Esophagus (tissue), 2 donors: ENCODE measurements around the gene NOC3L. TPM values are rescaled to one million over a fixed set of nuclear protein-coding genes. Genes with fewer than 3 reads are reported as not detected.
A peak's percentile ranks its signal among the peaks of the same experiment; 100 is the strongest.

Source experiments
- H3K27ac ChIP-seq, 2 donors: one replicate each; pipeline ENCODE4 v1.5.1; 2013; ENCODE audit warnings: low read depth in 2 of 2, mild to moderate bottlenecking in 2 of 2, inconsistent platforms in 1 of 2, low read length in 1 of 2, moderate library complexity in 1 of 2
- H3K27me3 ChIP-seq, 2 donors: one replicate each; pipeline ENCODE4 v1.6.1; 2013; ENCODE audit warnings: low read length in 2 of 2, control low read depth in 1 of 2, mild to moderate bottlenecking in 1 of 2; ENCODE audit not compliant: insufficient read depth in 2 of 2, control insufficient read depth in 1 of 2
- H3K36me3 ChIP-seq, 2 donors: one replicate each; pipeline ENCODE4 v1.6.1; 2013; ENCODE audit warnings: low read length in 1 of 2; ENCODE audit not compliant: control insufficient read depth in 2 of 2, insufficient read depth in 2 of 2
- H3K4me1 ChIP-seq, 2 donors: one replicate each; pipeline ENCODE4 v1.6.1; 2013; ENCODE audit warnings: low read length in 1 of 2; ENCODE audit not compliant: control insufficient read depth in 2 of 2, insufficient read depth in 2 of 2
- H3K4me3 ChIP-seq, 2 donors: one replicate each; pipeline ENCODE4 v1.5.1; 2013; ENCODE audit warnings: low read length in 2 of 2, mild to moderate bottlenecking in 2 of 2, low read depth in 1 of 2, moderate library complexity in 1 of 2
- H3K9me3 ChIP-seq, 2 donors: one replicate each; pipeline ENCODE4 v1.6.1; 2013; ENCODE audit warnings: mild to moderate bottlenecking in 2 of 2, low read depth in 1 of 2, low read length in 1 of 2, moderate library complexity in 1 of 2; ENCODE audit not compliant: control insufficient read depth in 2 of 2, insufficient read depth in 1 of 2
- WGBS, 2 donors: extraction: QIAGEN DNeasy Blood & Tissue Kit; methylation state at CpG; one replicate each; pipeline ENCODE4 v1.1.7; 2013; 5-methylcytosine and 5-hydroxymethylcytosine counted together
- polyA plus RNA-seq, 2 donors: library from polyadenylated mRNA; stranded (reverse); fragments of 200-250 nt; gene quantifications; one replicate each; pipeline ENCODE4 v1.2.3, GENCODE V29; 2013
- donor health status: healthy with polysubstance abuse.
- donor health status: Bipolar disorder and iron deficiency.

NOC3L gene
- polyA plus RNA-seq, result 1 to 10 TPM; 4.8 to 5.3 TPM

GRCh38 chr10:94362360-94363250 is at the start of gene NOC3L:
NOC3L (minus strand) TSS chr10:94362939; CDS start chr10:94362838, 101 bp downstream.
- Histone ChIP-seq H3K9me3 (no peaks in the 10 kb centered on the region), H3K4me1 (no peaks in the 10 kb centered on the region), H3K4me3 (peak within 1 kb of the TSS; percentile 76 to 81), H3K27ac (peak within 1 kb of the TSS; percentile 65 to 90), H3K36me3 (no peaks in the 10 kb centered on the region), H3K27me3 (no peaks in the 10 kb centered on the region)
- WGBS, 2 donors, result 0% methylated on average over 55 of the region's 55 CpGs

- no peaks in the 10 kb centered on the region for H3K4me1 ChIP-seq
- no peaks in the 10 kb centered on the region for H3K9me3 ChIP-seq
- H3K4me3 ChIP-seq, result no peak overlapping the region
- H3K27ac ChIP-seq, result no peak overlapping the region
- H3K36me3 ChIP-seq, result no peaks in the 10 kb centered on the region
- no peaks in the 10 kb centered on the region for H3K27me3 ChIP-seq
- 68 to 73% methylated on average over 3 of the region's 3 CpGs for WGBS, 2 donors
Measured at GRCh38 chr10:94412449-94412848, 49.7 kb upstream of the NOC3L start.

- H3K27ac ChIP-seq, result no peak overlapping the region
- WGBS, 2 donors, result 94 to 97% methylated on average over 3 of the region's 3 CpGs
- no peaks in the 10 kb centered on the region for H3K9me3 ChIP-seq
- no peaks in the 10 kb centered on the region for H3K4me1 ChIP-seq
- no peaks in the 10 kb centered on the region for H3K27me3 ChIP-seq
- H3K4me3 ChIP-seq, result no peak overlapping the region
- H3K36me3 ChIP-seq, result no peaks in the 10 kb centered on the region
Measured at GRCh38 chr10:94411304-94411703, 48.6 kb upstream of the NOC3L start.

- Histone ChIP-seq H3K9me3 (no peaks in the 10 kb centered on the region), H3K4me1 (no peaks in the 10 kb centered on the region), H3K27me3 (no peaks in the 10 kb centered on the region), H3K4me3 (no peak overlapping the region), H3K36me3 (no peaks in the 10 kb centered on the region), H3K27ac (no peak overlapping the region)
- 76 to 77% methylated on average over 7 of the region's 7 CpGs for WGBS, 2 donors
Measured at GRCh38 chr10:94409021-94409657, 46.4 kb upstream of the NOC3L start.

- Histone ChIP-seq H3K4me3 (no peak overlapping the region), H3K36me3 (no peaks in the 10 kb centered on the region), H3K27ac (no peak overlapping the region), H3K9me3 (no peaks in the 10 kb centered on the region), H3K4me1 (no peaks in the 10 kb centered on the region), H3K27me3 (no peaks in the 10 kb centered on the region)
- WGBS, 2 donors, result 79 to 80% methylated on average over 3 of the region's 3 CpGs
Measured at GRCh38 chr10:94407668-94408067, 44.9 kb upstream of the NOC3L start.

GRCh38 chr10:94405406-94405805 is 42.7 kb upstream of the NOC3L start:
- H3K9me3 ChIP-seq, result no peaks in the 10 kb centered on the region
- no peaks in the 10 kb centered on the region for H3K4me1 ChIP-seq
- no peak overlapping the region for H3K4me3 ChIP-seq
- no peak overlapping the region for H3K27ac ChIP-seq
- no peaks in the 10 kb centered on the region for H3K27me3 ChIP-seq
- no peaks in the 10 kb centered on the region for H3K36me3 ChIP-seq

GRCh38 chr10:94403380-94404213 is 40.9 kb upstream of the NOC3L start:
- Histone ChIP-seq H3K9me3 (no peaks in the 10 kb centered on the region), H3K4me1 (no peaks in the 10 kb centered on the region), H3K27me3 (no peaks in the 10 kb centered on the region), H3K4me3 (peak overlapping the region; percentile 86 to 91), H3K36me3 (no peaks in the 10 kb centered on the region), H3K27ac (peak overlapping the region; percentile 92)
- whole genome bisulfite sequencing, 2 donors, result 0 to 1% methylated on average over 45 to 51 of the region's 51 CpGs

- Histone ChIP-seq H3K27ac (peak overlapping the region; percentile 92), H3K4me1 (no peaks in the 10 kb centered on the region), H3K36me3 (no peaks in the 10 kb centered on the region), H3K9me3 (no peaks in the 10 kb centered on the region), H3K27me3 (no peaks in the 10 kb centered on the region), H3K4me3 (peak overlapping the region; percentile 86 to 91)
- 0 to 1% methylated on average over 58 to 77 of the region's 77 CpGs for WGBS, 2 donors
Measured at GRCh38 chr10:94402843-94403379, 40.2 kb upstream of the NOC3L start.

GRCh38 chr10:94402204-94402842 is 39.6 kb upstream of the NOC3L start, which contains the start of gene TBC1D12:
TBC1D12 (plus strand) TSS chr10:94402541; CDS start chr10:94402614, 73 bp downstream.
- Histone ChIP-seq H3K27me3 (no peaks in the 10 kb centered on the region), H3K9me3 (no peaks in the 10 kb centered on the region), H3K36me3 (no peaks in the 10 kb centered on the region), H3K4me1 (no peaks in the 10 kb centered on the region), H3K27ac (peak within 1 kb of the TSS; percentile 92), H3K4me3 (peak within 1 kb of the TSS; percentile 86 to 91)
- 1% methylated on average over 37 to 56 of the region's 56 CpGs for WGBS, 2 donors
